ENCODE measurements around the gene MGAT1. TPM values are rescaled to one million over a fixed set of nuclear protein-coding genes. Genes with fewer than 3 reads are reported as not detected.

Gene MGAT1
- total RNA-seq, 5 donors from 2014 or later (not counting 1 experiment from before 2014, with no cell fraction given) = 83.1 to 198 (median 145) TPM

GRCh38 chr5:180807654-180808414, 5.2 kb upstream of the MGAT1 start:
- Mint-ChIP-seq H3K4me3 (peak overlapping the region; percentile 83 to 96 (median 95)), H3K36me3 (no peaks in the 10 kb centered on the region), H3K27ac (peak overlapping the region; percentile 99 to 100), H3K27me3 (no peaks in the 10 kb centered on the region), H3K4me1 (peaks cover 66 to 77% (median 74%) of the 10 kb centered on the region in 3 donors), H3K9me3 (no peaks in the 10 kb centered on the region)
- no peak for ATAC-seq (replicated peaks in 1 of 4)
- POLR2A ChIA-PET = interaction anchor here in 1 of 2 donors (2.2 kb wide), 1 partner anchor 23 kb away, joined by 7 read pairs; no protein-coding TSS in a partner anchor
- no peaks in the 10 kb centered on the region for H3K9me3 ChIP-seq
- 0% methylated on average over 3 of the region's 6 CpGs for WGBS (ENCODE audit: insufficient coverage)
- no peaks in the 10 kb centered on the region for H3K27me3 ChIP-seq (replicated peaks in 1 of 2; ENCODE audit: control insufficient read depth in 2 of 2, extremely low read depth in 1 of 2, insufficient read depth in 2 of 2, low read length in 1 of 2)
- CTCF ChIA-PET = interaction anchor here in 1 of 2 donors (0.6 to 1.7 kb wide), 3 partner anchors 23 to 157 kb away, joined by 6 read pairs; no protein-coding TSS in a partner anchor
- H3K27ac ChIP-seq (ENCODE audit: low read length) = peak overlapping the region; percentile 75
- peak overlapping the region; percentile 60 to 78 for H3K4me3 ChIP-seq (ENCODE audit: control insufficient read depth in 1 of 2, extremely low read depth in 1 of 2, low read length in 1 of 2)
- H3K4me1 ChIP-seq (ENCODE audit: control insufficient read depth in 1 of 2, extremely low read depth in 1 of 2, insufficient read depth in 2 of 2, low read length in 2 of 2) = peaks cover 47 to 68% of the 10 kb centered on the region in 2 experiments
- H3K36me3 ChIP-seq (ENCODE audit: control insufficient read depth in 2 of 2, extremely low read depth in 1 of 2, insufficient read depth in 1 of 2, low read length in 1 of 2) = no peaks in the 10 kb centered on the region
- DNase-seq = no peak

- Mint-ChIP-seq H3K36me3 (no peaks in the 10 kb centered on the region), H3K4me3 (peak overlapping the region; percentile 83 to 96 (median 95)), H3K27me3 (no peaks in the 10 kb centered on the region), H3K9me3 (no peaks in the 10 kb centered on the region), H3K4me1 (peaks cover 65 to 73% (median 70%) of the 10 kb centered on the region in 3 donors), H3K27ac (peak overlapping the region; percentile 99 to 100)
- ChIA-PET POLR2A (no interaction called here), CTCF (no interaction called here)
- WGBS (ENCODE audit: insufficient coverage) = no CpG with 5 or more reads among the region's 1 CpG
- no peak for DNase-seq
- no peak for ATAC-seq (replicated peaks in 1 of 4)
- peak overlapping the region; percentile 75 for H3K27ac ChIP-seq (ENCODE audit: low read length)
- H3K4me3 ChIP-seq (ENCODE audit: control insufficient read depth in 1 of 2, extremely low read depth in 1 of 2, low read length in 1 of 2) = peak overlapping the region; percentile 40 to 78
- peaks cover 47 to 68% of the 10 kb centered on the region in 2 experiments for H3K4me1 ChIP-seq (ENCODE audit: control insufficient read depth in 1 of 2, extremely low read depth in 1 of 2, insufficient read depth in 2 of 2, low read length in 2 of 2)
- H3K36me3 ChIP-seq (ENCODE audit: control insufficient read depth in 2 of 2, extremely low read depth in 1 of 2, insufficient read depth in 1 of 2, low read length in 1 of 2) = no peaks in the 10 kb centered on the region
- H3K9me3 ChIP-seq = no peaks in the 10 kb centered on the region
- no peaks in the 10 kb centered on the region for H3K27me3 ChIP-seq (replicated peaks in 1 of 2; ENCODE audit: control insufficient read depth in 2 of 2, extremely low read depth in 1 of 2, insufficient read depth in 2 of 2, low read length in 1 of 2)
Measured at GRCh38 chr5:180807046-180807445, 4.4 kb upstream of the MGAT1 start.

GRCh38 chr5:180806351-180807011, 3.9 kb upstream of the MGAT1 start:
- H3K4me1 ChIP-seq (ENCODE audit: control insufficient read depth in 1 of 2, extremely low read depth in 1 of 2, insufficient read depth in 2 of 2, low read length in 2 of 2) = peaks cover 49 to 68% of the 10 kb centered on the region in 2 experiments
- H3K36me3 ChIP-seq (ENCODE audit: control insufficient read depth in 2 of 2, extremely low read depth in 1 of 2, insufficient read depth in 1 of 2, low read length in 1 of 2) = no peaks in the 10 kb centered on the region
- Mint-ChIP-seq H3K27me3 (no peaks in the 10 kb centered on the region), H3K27ac (peak overlapping the region; percentile 99 to 100), H3K4me1 (peaks cover 64 to 73% (median 70%) of the 10 kb centered on the region in 3 donors), H3K9me3 (no peaks in the 10 kb centered on the region), H3K4me3 (peak overlapping the region; percentile 83 to 96 (median 95)), H3K36me3 (no peaks in the 10 kb centered on the region)
- ChIA-PET CTCF (no interaction called here), POLR2A (no interaction called here)
- H3K27me3 ChIP-seq (replicated peaks in 1 of 2; ENCODE audit: control insufficient read depth in 2 of 2, extremely low read depth in 1 of 2, insufficient read depth in 2 of 2, low read length in 1 of 2) = no peaks in the 10 kb centered on the region
- H3K4me3 ChIP-seq (ENCODE audit: control insufficient read depth in 1 of 2, extremely low read depth in 1 of 2, low read length in 1 of 2) = peak overlapping the region; percentile 42 to 78
- DNase-seq (no peak), ATAC-seq (replicated peaks in 1 of 4) (no peak)
- WGBS (ENCODE audit: insufficient coverage) = 38% methylated on average over 6 of the region's 9 CpGs
- H3K27ac ChIP-seq (ENCODE audit: low read length) = peak overlapping the region; percentile 75
- no peaks in the 10 kb centered on the region for H3K9me3 ChIP-seq

- peak overlapping the region; percentile 80 for H3K27ac ChIP-seq (ENCODE audit: low read length)
- CTCF ChIA-PET = interaction anchor here in 1 of 2 donors (0.7 to 2.5 kb wide), 3 partner anchors 12 to 35 kb away, joined by 3 to 15 read pairs (median 4); no protein-coding TSS in a partner anchor
- peaks cover 80 to 83% (median 83%) of the 10 kb centered on the region in 3 donors for H3K4me1 Mint-ChIP-seq
- peaks cover 64 to 85% of the 10 kb centered on the region in 2 experiments for H3K4me1 ChIP-seq (ENCODE audit: control insufficient read depth in 1 of 2, extremely low read depth in 1 of 2, insufficient read depth in 2 of 2, low read length in 2 of 2)
- H3K27me3 ChIP-seq (replicated peaks in 1 of 2; ENCODE audit: control insufficient read depth in 2 of 2, extremely low read depth in 1 of 2, insufficient read depth in 2 of 2, low read length in 1 of 2) = no peaks in the 10 kb centered on the region
- H3K9me3 ChIP-seq = no peaks in the 10 kb centered on the region
- no peaks in the 10 kb centered on the region for H3K27me3 Mint-ChIP-seq
- peak overlapping the region; percentile 99 to 100 for H3K27ac Mint-ChIP-seq
- peaks cover 0 to 18% of the 10 kb centered on the region in 2 donors for H3K36me3 ChIP-seq (ENCODE audit: control insufficient read depth in 2 of 2, extremely low read depth in 1 of 2, insufficient read depth in 1 of 2, low read length in 1 of 2)
- peak in 5 of 35 experiments; percentile 17 to 46 (median 31) for DNase-seq
- no peaks in the 10 kb centered on the region for H3K9me3 Mint-ChIP-seq
- peak overlapping the region; percentile 83 to 95 (median 94) for H3K4me3 Mint-ChIP-seq
- ATAC-seq (replicated peaks in 1 of 4) = peak; percentile 0 to 7 (median 2)
- H3K36me3 Mint-ChIP-seq = peaks cover 7% of the 10 kb centered on the region
- WGBS (ENCODE audit: insufficient coverage) = 2% methylated on average over 16 of the region's 22 CpGs
- peak overlapping the region; percentile 90 to 94 for H3K4me3 ChIP-seq (ENCODE audit: control insufficient read depth in 1 of 2, extremely low read depth in 1 of 2, low read length in 1 of 2)
- POLR2A ChIA-PET = interaction anchor here in 1 of 2 donors (0.6 kb wide), 1 partner anchor 43 kb away, joined by 3 read pairs; no protein-coding TSS in a partner anchor
Measured at GRCh38 chr5:180804129-180804618, 1.6 kb upstream of the MGAT1 start.

GRCh38 chr5:180803181-180804128, 849 bp upstream of the MGAT1 start:
- Histone ChIP-seq H3K36me3 (ENCODE audit: control insufficient read depth in 2 of 2, extremely low read depth in 1 of 2, insufficient read depth in 1 of 2, low read length in 1 of 2) (peaks cover 0 to 21% of the 10 kb centered on the region in 2 donors), H3K27ac (ENCODE audit: low read length) (peak overlapping the region; percentile 80), H3K4me3 (ENCODE audit: control insufficient read depth in 1 of 2, extremely low read depth in 1 of 2, low read length in 1 of 2) (peak overlapping the region; percentile 90 to 94), H3K27me3 (replicated peaks in 1 of 2; ENCODE audit: control insufficient read depth in 2 of 2, extremely low read depth in 1 of 2, insufficient read depth in 2 of 2, low read length in 1 of 2) (no peaks in the 10 kb centered on the region), H3K9me3 (no peaks in the 10 kb centered on the region), H3K4me1 (ENCODE audit: control insufficient read depth in 1 of 2, extremely low read depth in 1 of 2, insufficient read depth in 2 of 2, low read length in 2 of 2) (peaks cover 60 to 86% of the 10 kb centered on the region in 2 experiments)
- H3K4me3 Mint-ChIP-seq = peak overlapping the region; percentile 83 to 95 (median 94)
- ChIA-PET CTCF (interaction anchor here in 1 of 2 donors (1.1 to 2.5 kb wide), 3 partner anchors 13 to 57 kb away, joined by 3 to 15 read pairs (median 6); no protein-coding TSS in a partner anchor), POLR2A (interaction anchor here in 1 of 2 donors (0.6 to 1.0 kb wide), 2 partner anchors 27 to 57 kb away, joined by 3 to 12 read pairs; no protein-coding TSS in a partner anchor)
- peak; percentile 71 to 89 (median 80) for DNase-seq
- WGBS (ENCODE audit: insufficient coverage) = under 1% methylated on average over 28 of the region's 41 CpGs
- no peaks in the 10 kb centered on the region for H3K27me3 Mint-ChIP-seq
- peak; percentile 76 to 81 (median 80) for ATAC-seq (replicated peaks in 1 of 4)
- H3K4me1 Mint-ChIP-seq = peaks cover 81 to 83% (median 83%) of the 10 kb centered on the region in 3 donors
- no peaks in the 10 kb centered on the region for H3K9me3 Mint-ChIP-seq
- H3K36me3 Mint-ChIP-seq = peaks cover 13% of the 10 kb centered on the region
- H3K27ac Mint-ChIP-seq = peak overlapping the region; percentile 99 to 100
